IMR-90 (cell line): Measurements from ENCODE around the gene MB21D2. TPM values are rescaled to one million over a fixed set of nuclear protein-coding genes. Genes with fewer than 3 reads are reported as not detected.

ENCODE experiments used
- ATAC-seq: fragments of 200-7000 bp; cut with Tn5 transposase; 2 replicates; pipeline ENCODE4 v1.9.1; 2020; ENCODE audit warnings: low read depth, mild to moderate bottlenecking, moderate library complexity
- BruUV-seq: library from RNA; stranded (reverse); fragments of 400-500 nt; replicated peaks from 2 replicates; lab custom pipeline; 2021; lab: Mats Ljungman, UMichigan
- CTCF ChIA-PET: fragments of 300-600 bp; formaldehyde crosslinking; extraction: SDS; loops from one replicate; lab custom pipeline; 2021; ENCODE audit warnings: antibody characterized with exemption; lab: Yijun Ruan, JAX
- POLR2A ChIA-PET: fragments of 300-600 bp; sonication (Branson Sonifier 250); formaldehyde crosslinking; loops from one replicate; lab custom pipeline; 2022; ENCODE audit warnings: antibody characterized with exemption; ENCODE audit not compliant: unreplicated experiment; lab: Charles Lee
- DNase-seq: peaks from one replicate; pipeline ENCODE4 v3.0.0; 2013
- H2AFZ ChIP-seq: replicated peaks from 2 replicates; pipeline ENCODE3; 2013; ENCODE audit warnings: low read length, mild to moderate bottlenecking; ENCODE audit not compliant: poor library complexity
- H2AK5ac ChIP-seq: 2 replicates; pipeline ENCODE4 v1.6.1; 2013; ENCODE audit warnings: low read depth, low read length, inconsistent platforms
- H2AK9ac ChIP-seq: replicated peaks from 2 replicates; pipeline ENCODE3; 2013; ENCODE audit warnings: mild to moderate bottlenecking, low read depth, low read length, moderate library complexity; ENCODE audit not compliant: poor library complexity
- H2BK120ac ChIP-seq: 2 replicates; pipeline ENCODE4 v1.6.1; 2013; ENCODE audit warnings: low read depth, low read length, inconsistent platforms
- H2BK15ac ChIP-seq: 3 replicates; pipeline ENCODE4 v1.6.1; 2013; ENCODE audit warnings: low read depth, low read length, inconsistent platforms
- H2BK20ac ChIP-seq: 2 replicates; pipeline ENCODE4 v1.6.1; 2013; ENCODE audit warnings: low read depth, mild to moderate bottlenecking, inconsistent platforms, low read length, moderate library complexity
- H2BK5ac ChIP-seq: 2 replicates; pipeline ENCODE4 v1.6.1; 2013; ENCODE audit warnings: mild to moderate bottlenecking, low read depth, low read length, inconsistent platforms; ENCODE audit not compliant: poor library complexity, severe bottlenecking
- H3K14ac ChIP-seq: replicated peaks from 2 replicates; pipeline ENCODE4 v1.6.1; 2013; ENCODE audit warnings: low read depth, low read length, inconsistent platforms
- H3K18ac ChIP-seq: 2 replicates; pipeline ENCODE4 v1.6.1; 2013; ENCODE audit warnings: low read depth, low read length, control low read depth
- H3K23ac ChIP-seq: 2 replicates; pipeline ENCODE4 v1.6.1; 2013; ENCODE audit warnings: low read depth, low read length, inconsistent platforms
- H3K27ac ChIP-seq: 2 replicates; pipeline ENCODE4 v1.5.1; 2013; ENCODE audit warnings: mild to moderate bottlenecking, control low read depth, low read length; ENCODE audit not compliant: insufficient read depth
- H3K27me3 ChIP-seq: 2 replicates; pipeline ENCODE4 v1.6.1; 2013; ENCODE audit warnings: low read length; ENCODE audit not compliant: control insufficient read depth, insufficient read depth
- H3K36me3 ChIP-seq: 2 replicates; pipeline ENCODE4 v1.6.1; 2013; ENCODE audit warnings: low read length, mixed read lengths; ENCODE audit not compliant: control insufficient read depth, insufficient read depth
- H3K4ac ChIP-seq: 2 replicates; pipeline ENCODE4 v1.6.1; 2013; ENCODE audit warnings: low read depth, low read length, inconsistent platforms
- H3K4me1 ChIP-seq: 2 replicates; pipeline ENCODE4 v1.6.1; 2013; ENCODE audit warnings: low read length, mixed read lengths; ENCODE audit not compliant: control insufficient read depth, insufficient read depth
- H3K4me2 ChIP-seq: 2 replicates; pipeline ENCODE4 v1.6.1; 2013; ENCODE audit warnings: low read depth, mild to moderate bottlenecking, control low read depth, low read length, moderate library complexity
- H3K4me3 ChIP-seq: 2 replicates; pipeline ENCODE4 v1.5.1; 2013; ENCODE audit warnings: low read depth, mild to moderate bottlenecking, control low read depth, low read length, moderate library complexity; ENCODE audit not compliant: insufficient read depth
- H3K56ac ChIP-seq: 2 replicates; pipeline ENCODE4 v1.6.1; 2013; ENCODE audit warnings: low read length, inconsistent platforms; ENCODE audit not compliant: insufficient read depth; ENCODE audit errors: extremely low read depth
- H3K79me1 ChIP-seq, 2 experiments: 2 replicates each; pipeline ENCODE4 v1.6.1; 2013; ENCODE audit warnings: low read length in 2 of 2, inconsistent platforms in 1 of 2, low read depth in 1 of 2
- H3K9ac ChIP-seq: 2 replicates; pipeline ENCODE4 v1.6.1; 2013; ENCODE audit warnings: low read depth, low read length, control low read depth
- H3K9me1 ChIP-seq: 2 replicates; pipeline ENCODE4 v1.6.1; 2013; ENCODE audit warnings: low read length, inconsistent platforms; ENCODE audit not compliant: insufficient read depth
- H3K9me3 ChIP-seq: 2 replicates; pipeline ENCODE4 v1.6.1; 2013; ENCODE audit warnings: low read length; ENCODE audit not compliant: control insufficient read depth, insufficient read depth
- H4K20me1 ChIP-seq: 2 replicates; pipeline ENCODE4 v1.6.1; 2013; ENCODE audit warnings: low read length, inconsistent platforms; ENCODE audit not compliant: insufficient read depth
- H4K5ac ChIP-seq: 2 replicates; pipeline ENCODE4 v1.6.1; 2013; ENCODE audit warnings: mild to moderate bottlenecking, low read depth, low read length, control low read depth
- H4K8ac ChIP-seq, 2 experiments: 2 replicates each; pipeline ENCODE4 v1.6.1; 2013; ENCODE audit warnings: low read depth in 2 of 2, low read length in 2 of 2, control low read depth in 1 of 2, inconsistent platforms in 1 of 2
- H4K91ac ChIP-seq: 2 replicates; pipeline ENCODE4 v1.6.1; 2013; ENCODE audit warnings: low read depth, low read length, inconsistent platforms; ENCODE audit not compliant: insufficient read depth
- BHLHE40 ChIP-seq: fragments of 150-350 bp; IDR thresholded peaks from 2 replicates; pipeline ENCODE4 v1.6.1; 2016; ENCODE audit warnings: mild to moderate bottlenecking, low read depth, low read length
- CHD1 ChIP-seq: IDR thresholded peaks from 2 replicates; pipeline ENCODE4 v1.6.1; 2012; ENCODE audit warnings: low read depth, low read length, improper control_type of control experiment
- FOS ChIP-seq: fragments of 150-350 bp; IDR thresholded peaks from 2 replicates; pipeline ENCODE4 v1.6.1; 2016; ENCODE audit warnings: low read depth, low read length
- MAFK ChIP-seq: IDR thresholded peaks from 2 replicates; pipeline ENCODE4 v1.6.1; 2012; ENCODE audit warnings: low read depth, low read length, improper control_type of control experiment
- MXI1 ChIP-seq: IDR thresholded peaks from 2 replicates; pipeline ENCODE4 v1.6.1; 2012; ENCODE audit warnings: low read depth, mild to moderate bottlenecking, low read length, moderate library complexity, borderline replicate concordance
- POLR2A ChIP-seq: IDR thresholded peaks from 2 replicates; pipeline ENCODE4 v1.6.1; 2012; ENCODE audit warnings: mild to moderate bottlenecking, low read depth, low read length
- RAD21 ChIP-seq: IDR thresholded peaks from 2 replicates; pipeline ENCODE4 v1.6.1; 2012; ENCODE audit warnings: low read length, improper control_type of control experiment
- RFX5 ChIP-seq: IDR thresholded peaks from 2 replicates; pipeline ENCODE4 v1.8.0; 2012; ENCODE audit warnings: low read depth, mild to moderate bottlenecking, low read length, moderate library complexity
- WGBS, 2 experiments: methylation state at CpG; one replicate each; pipeline versions ENCODE4 v1.1.5 to v1.1.7; 2013; ENCODE audit warnings: missing lambda C conversion rate in 2 of 2; ENCODE audit not compliant: insufficient read length in 1 of 2; ENCODE audit errors: extremely low coverage in 2 of 2; 5-methylcytosine and 5-hydroxymethylcytosine counted together
- dilution Hi-C: fragments of 300-500 bp; cut with HindIII; formaldehyde crosslinking; loops from one replicate; pipeline ENCODE4 v1.14.3; 2018; ENCODE audit warnings: low sequenced_read_pairs; ENCODE audit not compliant: unreplicated experiment
- in situ Hi-C: fragments of 300-500 bp; cut with MboI; formaldehyde crosslinking; loops from 3 replicates; pipeline ENCODE4 v1.14.3; 2019; ENCODE audit warnings: low sequenced_read_pairs, inconsistent platforms, mixed read lengths
- intact Hi-C: fragments of 100-400 bp; cut with micrococcal nuclease; formaldehyde crosslinking; loops from 2 replicates; pipeline ENCODE4 v1.10.0; 2022
- polyA plus RNA-seq, 3 experiments: library from polyadenylated mRNA; depleted of rRNA; stranded (reverse); fragments of >200 nt; gene quantifications; 2 replicates each; pipeline ENCODE4 v1.2.3, GENCODE V29; 2012; ENCODE audit warnings: low replicate concordance in 1 of 3
- total RNA-seq: library from RNA; depleted of rRNA; stranded (reverse); fragments of >200 nt; gene quantifications from 2 replicates; pipeline ENCODE4 v1.2.3, GENCODE V29; 2012
- TF ChIP-seq, protein P1 (sequence below): conservative IDR thresholded peaks from 2 replicates; pipeline ENCODE4 v1.5.1; 2012; ENCODE audit warnings: mild to moderate bottlenecking, low read depth, low read length, improper control_type of control experiment
- TF ChIP-seq, protein P2 (sequence below): fragments of 150-350 bp; IDR thresholded peaks from 2 replicates; pipeline ENCODE4 v1.6.1; 2016; ENCODE audit warnings: low read depth, mild to moderate bottlenecking, low read length, moderate library complexity, borderline replicate concordance

MB21D2 gene
- total and polyA plus RNA-seq, 2 of the 4 experiments (the other 2 are of a cell fraction): 13.6 to 44.8 TPM

DNA sequence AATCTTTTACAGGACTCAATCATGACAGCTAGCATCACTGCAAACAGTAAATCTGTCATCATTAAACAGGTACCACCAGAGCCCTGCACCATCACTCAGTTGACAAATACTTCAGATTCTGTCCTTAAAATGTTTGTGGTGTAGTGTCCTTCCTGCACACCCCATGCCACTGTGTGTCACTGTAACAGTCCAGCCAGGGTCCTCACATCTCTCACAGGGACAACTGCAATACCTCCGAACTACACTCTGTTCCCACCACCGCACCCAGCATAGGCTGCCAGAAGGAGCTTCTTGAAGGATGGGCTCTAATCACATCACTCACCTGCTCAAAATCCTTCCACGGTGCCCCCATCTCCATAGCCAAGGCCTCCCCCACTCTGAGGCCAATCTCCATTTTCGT lies 100.2 kb downstream of the MB21D2 start:
- Histone ChIP-seq H3K18ac (no peak overlapping the region), H4K5ac (no peak overlapping the region), H3K27ac (no peak overlapping the region), H4K91ac (0 out of 2 replicates have a peak overlapping the region, but pooled peaks have one; percentile 11), H2BK5ac (no peak overlapping the region), H2AK9ac (no peak overlapping the region), H3K4ac (peak overlapping the region; percentile 46), H2BK15ac (no peak overlapping the region; the same call in 2 of the 3 replicates), H4K20me1 (no peaks in the 10 kb centered on the region; the same call in 1 of the 2 replicates), H3K4me3 (no peak overlapping the region), H3K4me2 (no peak overlapping the region), H3K14ac (no peak overlapping the region), H3K56ac (no peak overlapping the region), H3K36me3 (no peaks in the 10 kb centered on the region), H3K23ac (peak overlapping the region; percentile 52), H3K4me1 (peaks cover 18% of the 10 kb centered on the region), H3K27me3 (no peaks in the 10 kb centered on the region), H3K9ac (no peak overlapping the region), H3K9me3 (no peaks in the 10 kb centered on the region), H4K8ac (no peak overlapping the region), H3K9me1 (peaks cover 5% of the 10 kb centered on the region; the same call in 1 of the 2 replicates), H2BK20ac (0 out of 2 replicates have a peak overlapping the region, but pooled peaks have one; percentile 9), H3K79me1 (peaks cover 30 to 54% of the 10 kb centered on the region in 2 experiments), H2AK5ac (peak overlapping the region; percentile 74; the same call in 1 of the 2 replicates), H2BK120ac (peak overlapping the region; percentile 25; the same call in 1 of the 2 replicates), H2AFZ (no peak overlapping the region)
- intact Hi-C loops: no loop called here
- dilution Hi-C loops: no loop called here
- DNase-seq (no peak), ATAC-seq (no peak)
- BruUV-seq: no TSS peak
- WGBS, 2 experiments: no CpG with 5 or more reads among the region's 4 CpGs
- in situ Hi-C loops: loop anchor here (5.0 to 10.0 kb wide), 3 partner anchors 95 to 647 kb away; no protein-coding TSS in a partner anchor
- POLR2A ChIA-PET: no interaction called here
- CTCF ChIA-PET: interaction anchor here (1.0 to 3.9 kb wide), 7 partner anchors 66 to 228 kb away, joined by 3 to 42 read pairs (median 3); no protein-coding TSS in a partner anchor
- TF ChIP-seq MXI1 (no peak), RFX5 (no peak), CHD1 (no peak), POLR2A (no peak), FOS (no peak), BHLHE40 (no peak), RAD21 (no peak), MAFK (no peak)
- TF ChIP-seq, protein P1, sequence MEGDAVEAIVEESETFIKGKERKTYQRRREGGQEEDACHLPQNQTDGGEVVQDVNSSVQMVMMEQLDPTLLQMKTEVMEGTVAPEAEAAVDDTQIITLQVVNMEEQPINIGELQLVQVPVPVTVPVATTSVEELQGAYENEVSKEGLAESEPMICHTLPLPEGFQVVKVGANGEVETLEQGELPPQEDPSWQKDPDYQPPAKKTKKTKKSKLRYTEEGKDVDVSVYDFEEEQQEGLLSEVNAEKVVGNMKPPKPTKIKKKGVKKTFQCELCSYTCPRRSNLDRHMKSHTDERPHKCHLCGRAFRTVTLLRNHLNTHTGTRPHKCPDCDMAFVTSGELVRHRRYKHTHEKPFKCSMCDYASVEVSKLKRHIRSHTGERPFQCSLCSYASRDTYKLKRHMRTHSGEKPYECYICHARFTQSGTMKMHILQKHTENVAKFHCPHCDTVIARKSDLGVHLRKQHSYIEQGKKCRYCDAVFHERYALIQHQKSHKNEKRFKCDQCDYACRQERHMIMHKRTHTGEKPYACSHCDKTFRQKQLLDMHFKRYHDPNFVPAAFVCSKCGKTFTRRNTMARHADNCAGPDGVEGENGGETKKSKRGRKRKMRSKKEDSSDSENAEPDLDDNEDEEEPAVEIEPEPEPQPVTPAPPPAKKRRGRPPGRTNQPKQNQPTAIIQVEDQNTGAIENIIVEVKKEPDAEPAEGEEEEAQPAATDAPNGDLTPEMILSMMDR: no peak
- TF ChIP-seq, protein P2, sequence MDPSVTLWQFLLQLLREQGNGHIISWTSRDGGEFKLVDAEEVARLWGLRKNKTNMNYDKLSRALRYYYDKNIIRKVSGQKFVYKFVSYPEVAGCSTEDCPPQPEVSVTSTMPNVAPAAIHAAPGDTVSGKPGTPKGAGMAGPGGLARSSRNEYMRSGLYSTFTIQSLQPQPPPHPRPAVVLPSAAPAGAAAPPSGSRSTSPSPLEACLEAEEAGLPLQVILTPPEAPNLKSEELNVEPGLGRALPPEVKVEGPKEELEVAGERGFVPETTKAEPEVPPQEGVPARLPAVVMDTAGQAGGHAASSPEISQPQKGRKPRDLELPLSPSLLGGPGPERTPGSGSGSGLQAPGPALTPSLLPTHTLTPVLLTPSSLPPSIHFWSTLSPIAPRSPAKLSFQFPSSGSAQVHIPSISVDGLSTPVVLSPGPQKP: no peak
